ENCODE results near the gene GNL1.
"Not testable (repeated sequence)": the region's sequence is repeated elsewhere in the genome, so short reads cannot be mapped to it uniquely, and the experiment has no call there.

Gene GNL1

GRCh38 chr6:30533460-30534294 is 22.6 kb downstream of the GNL1 start:
- no peak for DNase-seq (ENCODE audit: low read depth in 1 of 2, low spot score in 1 of 2)

- DNase-seq (ENCODE audit: low read depth in 1 of 2, low spot score in 1 of 2), result no peak
Observed at GRCh38 chr6:30530014-30530413, 26.3 kb downstream of the GNL1 start.

GRCh38 chr6:30529349-30529875 is 26.9 kb downstream of the GNL1 start:
- not testable (repeated sequence) for DNase-seq (ENCODE audit: low read depth in 1 of 2, low spot score in 1 of 2)

- not testable (repeated sequence) for DNase-seq (ENCODE audit: low read depth in 1 of 2, low spot score in 1 of 2)
Observed at GRCh38 chr6:30526444-30526843, 29.8 kb downstream of the GNL1 start.

GRCh38 chr6:30521952-30522351 is 34.3 kb downstream of the GNL1 start:
- DNase-seq (ENCODE audit: low read depth in 1 of 2, low spot score in 1 of 2), result not testable (repeated sequence)

- not testable (repeated sequence) for DNase-seq (ENCODE audit: low read depth in 1 of 2, low spot score in 1 of 2)
Observed at GRCh38 chr6:30521082-30521481, 35.2 kb downstream of the GNL1 start.

GRCh38 chr6:30520522-30520921 is 35.8 kb downstream of the GNL1 start:
- no peak for DNase-seq (ENCODE audit: low read depth in 1 of 2, low spot score in 1 of 2)

GRCh38 chr6:30518505-30519145 is 37.7 kb downstream of the GNL1 start:
- not testable (repeated sequence) for DNase-seq (ENCODE audit: low read depth in 1 of 2, low spot score in 1 of 2)

GRCh38 chr6:30517767-30518504 is 38.4 kb downstream of the GNL1 start:
- DNase-seq (ENCODE audit: low read depth in 1 of 2, low spot score in 1 of 2), result not testable (repeated sequence)

- DNase-seq (ENCODE audit: low read depth in 1 of 2, low spot score in 1 of 2), result not testable (repeated sequence)
Observed at GRCh38 chr6:30516754-30517076, 39.6 kb downstream of the GNL1 start.

- DNase-seq (ENCODE audit: low read depth in 1 of 2, low spot score in 1 of 2), result peak; percentile 77 to 83
Observed at GRCh38 chr6:30515944-30516753, 40.1 kb downstream of the GNL1 start.

- no peak for DNase-seq (ENCODE audit: low read depth in 1 of 2, low spot score in 1 of 2)
Observed at GRCh38 chr6:30515106-30515505, 41.2 kb downstream of the GNL1 start.

- DNase-seq (ENCODE audit: low read depth in 1 of 2, low spot score in 1 of 2), result no peak
Observed at GRCh38 chr6:30513451-30513850, 42.8 kb downstream of the GNL1 start.

- no peak for DNase-seq (ENCODE audit: low read depth in 1 of 2, low spot score in 1 of 2)
Observed at GRCh38 chr6:30511169-30511546, 45.1 kb downstream of the GNL1 start.

- DNase-seq (ENCODE audit: low read depth in 1 of 2, low spot score in 1 of 2), result no peak
Observed at GRCh38 chr6:30510419-30511168, 45.7 kb downstream of the GNL1 start.

- no peak for DNase-seq (ENCODE audit: low read depth in 1 of 2, low spot score in 1 of 2)
Observed at GRCh38 chr6:30508890-30509736, 47.2 kb downstream of the GNL1 start.

GRCh38 chr6:30507849-30508827 is 48.2 kb downstream of the GNL1 start:
- no peak for DNase-seq (ENCODE audit: low read depth in 1 of 2, low spot score in 1 of 2)

All from activated T-helper 1 cell treated with anti-CD3 and anti-CD28 coated beads, Interleukin-2, amount 50 U/mL, for 16 hours (primary cell).